Liver (tissue), 9 donors: ENCODE data around the gene LSM4. TPM values are rescaled to one million over a fixed set of nuclear protein-coding genes. Genes with fewer than 3 reads are reported as not detected.

Experiments used
- DNase-seq: peaks from one replicate; pipeline ENCODE4 v3.0.0-alpha.2; 2017; ENCODE audit warnings: low spot score
- H3K27ac ChIP-seq, 2 donors: one replicate each; pipeline ENCODE4 v1.7.0; 2013; ENCODE audit warnings: inconsistent platforms in 2 of 2, low read length in 2 of 2, control low read depth in 1 of 2, low read depth in 1 of 2, mild to moderate bottlenecking in 1 of 2
- H3K27me3 ChIP-seq, 4 donors: one replicate each; pipeline versions ENCODE4 v1.6.1 to v1.7.0; 2013; ENCODE audit warnings: low read length in 3 of 4, inconsistent platforms in 1 of 4, mild to moderate bottlenecking in 1 of 4, moderate library complexity in 1 of 4; ENCODE audit not compliant: control insufficient read depth in 4 of 4, insufficient read depth in 4 of 4
- H3K36me3 ChIP-seq, 4 donors: one replicate each; pipeline versions ENCODE4 v1.6.1 to v1.7.0; 2013; ENCODE audit warnings: low read length in 3 of 4, mild to moderate bottlenecking in 3 of 4, low read depth in 1 of 4, moderate library complexity in 1 of 4; ENCODE audit not compliant: control insufficient read depth in 4 of 4, insufficient read depth in 3 of 4
- H3K4me1 ChIP-seq, 4 donors: one replicate each; pipeline versions ENCODE4 v1.6.1 to v1.7.0; 2013; ENCODE audit warnings: low read length in 3 of 4, mild to moderate bottlenecking in 3 of 4, moderate library complexity in 1 of 4; ENCODE audit not compliant: control insufficient read depth in 4 of 4, insufficient read depth in 4 of 4
- H3K4me3 ChIP-seq, 3 donors: one replicate each; pipeline versions ENCODE4 v1.6.1 to v1.7.0; 2013; ENCODE audit warnings: low read length in 3 of 3, control low read depth in 1 of 3, low read depth in 1 of 3, mild to moderate bottlenecking in 1 of 3
- H3K9ac ChIP-seq, 2 donors: one replicate each; pipeline ENCODE4 v1.7.0; 2013; ENCODE audit warnings: low read length in 2 of 2, mild to moderate bottlenecking in 2 of 2, moderate library complexity in 2 of 2, control low read depth in 1 of 2, low read depth in 1 of 2
- H3K9me3 ChIP-seq, 4 donors: one replicate each; pipeline versions ENCODE4 v1.6.1 to v1.7.0; 2013; ENCODE audit warnings: low read length in 3 of 4; ENCODE audit not compliant: control insufficient read depth in 4 of 4
- ATF3 ChIP-seq: IDR thresholded peaks from 2 replicates; pipeline ENCODE4 v1.6.1; 2016; ENCODE audit warnings: antibody characterized with exemption
- CTCF ChIP-seq: fragments of 150-350 bp; IDR thresholded peaks from 2 replicates; pipeline ENCODE4 v1.5.1; 2017; ENCODE audit warnings: improper control_type of control experiment, low read depth, low read length; ENCODE audit not compliant: missing input control
- EGR1 ChIP-seq, 2 donors: IDR thresholded peaks; 2 replicates each; pipeline ENCODE4 v1.6.1; 2016 to 2018; ENCODE audit warnings: antibody characterized with exemption in 2 of 2, low read depth in 2 of 2
- FOXA1 ChIP-seq: IDR thresholded peaks from 2 replicates; pipeline ENCODE4 v1.6.1; 2016; ENCODE audit warnings: antibody characterized with exemption
- FOXA2 ChIP-seq: IDR thresholded peaks from 2 replicates; pipeline ENCODE4 v1.6.1; 2016; ENCODE audit warnings: antibody characterized with exemption
- GABPA ChIP-seq, 2 donors: IDR thresholded peaks in 1 of 2; conservative IDR thresholded peaks in 1 of 2; 2 replicates each; pipeline ENCODE4 v1.6.1; 2016; ENCODE audit warnings: antibody characterized with exemption in 2 of 2, mild to moderate bottlenecking in 1 of 2, moderate library complexity in 1 of 2
- HNF4A ChIP-seq, 2 donors: conservative IDR thresholded peaks; 2 replicates each; pipeline ENCODE4 v1.6.1; 2016; ENCODE audit warnings: antibody characterized with exemption in 2 of 2, mild to moderate bottlenecking in 2 of 2
- HNF4G ChIP-seq: IDR thresholded peaks from 2 replicates; pipeline ENCODE4 v1.6.1; 2016; ENCODE audit warnings: antibody characterized with exemption
- JUND ChIP-seq, 2 donors: IDR thresholded peaks; 2 replicates each; pipeline ENCODE4 v1.6.1; 2016; ENCODE audit warnings: antibody characterized with exemption in 2 of 2
- MAX ChIP-seq: IDR thresholded peaks from 2 replicates; pipeline ENCODE4 v1.6.1; 2016; ENCODE audit warnings: antibody characterized with exemption
- NR2F2 ChIP-seq: IDR thresholded peaks from 2 replicates; pipeline ENCODE4 v1.6.1; 2016; ENCODE audit warnings: antibody characterized with exemption
- RAD21 ChIP-seq, 2 donors: IDR thresholded peaks; 2 replicates each; pipeline ENCODE4 v1.6.1; 2016; ENCODE audit warnings: antibody characterized with exemption in 2 of 2, mild to moderate bottlenecking in 2 of 2
- REST ChIP-seq: IDR thresholded peaks from 2 replicates; pipeline ENCODE4 v1.6.1; 2016; ENCODE audit warnings: antibody characterized with exemption, mild to moderate bottlenecking
- RXRA ChIP-seq, 2 donors: IDR thresholded peaks; 2 replicates each; pipeline ENCODE4 v1.6.1; 2017 to 2018; ENCODE audit warnings: antibody characterized with exemption in 2 of 2, mild to moderate bottlenecking in 1 of 2
- SP1 ChIP-seq: IDR thresholded peaks from 2 replicates; pipeline ENCODE4 v1.6.1; 2018; ENCODE audit warnings: antibody characterized with exemption, mild to moderate bottlenecking
- TAF1 ChIP-seq: conservative IDR thresholded peaks from 2 replicates; pipeline ENCODE4 v1.6.1; 2016; ENCODE audit warnings: antibody characterized with exemption, mild to moderate bottlenecking
- YY1 ChIP-seq: IDR thresholded peaks from 2 replicates; pipeline ENCODE4 v1.6.1; 2016; ENCODE audit warnings: antibody characterized with exemption, mild to moderate bottlenecking
- ZBTB33 ChIP-seq: IDR thresholded peaks from 2 replicates; pipeline ENCODE4 v1.6.1; 2016; ENCODE audit warnings: antibody characterized with exemption
- WGBS: extraction: QIAGEN DNeasy Blood & Tissue Kit; methylation state at CpG from one replicate; pipeline ENCODE4 v1.1.7; 2013; 5-methylcytosine and 5-hydroxymethylcytosine counted together
- polyA plus RNA-seq, 2 donors: library from polyadenylated mRNA; stranded (reverse) in 1 of 2; unstranded in 1 of 2; fragments of 200-250 nt in 1 of 2; fragments of >200 nt in 1 of 2; fragmentation: Nextera tagmentation in 1 of 2; extraction: Ambion mirVana in 1 of 2; gene quantifications; one replicate each; pipeline versions ENCODE4 v1.2.1 to v1.2.3, GENCODE V29; 2013 to 2015
- total RNA-seq, 2 donors: library from RNA; depleted of rRNA; stranded (reverse); fragments of >200 nt; gene quantifications; one replicate each; pipeline ENCODE4 v1.2.3, GENCODE V29; 2014
- donor health status: healthy.
- donor health status: healthy.
- donor health status: healthy.
- donor health status: healthy.
- donor health status: healthy.

The LSM4 gene
- total and polyA plus RNA-seq, 4 donors = 42.4 to 100 (median 75.1) TPM

GRCh38 chr19:18292462-18292809 is 30.4 kb downstream of the LSM4 start:
- Histone ChIP-seq H3K4me1 (peaks cover 3 to 9% (median 6%) of the 10 kb centered on the region in 4 donors), H3K9ac (peak overlapping the region; percentile 34 to 64), H3K9me3 (no peaks in the 10 kb centered on the region), H3K27ac (peak overlapping the region; percentile 85), H3K36me3 (no peaks in the 10 kb centered on the region), H3K27me3 (no peaks in the 10 kb centered on the region), H3K4me3 (peak overlapping the region in 2 of 3 donors; percentile 35 to 57)
- no peak for DNase-seq
- under 1% methylated on average over 20 of the region's 20 CpGs for WGBS
- TF ChIP-seq FOXA2 (no peak), EGR1 (IDR thresholded peaks at IDR 0.05; ENCODE audit: low read depth in 2 of 2) (peak in 1 of 2 donors; percentile 54)

- peaks cover 3 to 9% (median 6%) of the 10 kb centered on the region in 4 donors for H3K4me1 ChIP-seq
- no peaks in the 10 kb centered on the region for H3K36me3 ChIP-seq
- peak overlapping the region; percentile 85 for H3K27ac ChIP-seq
- peak overlapping the region; percentile 34 to 64 for H3K9ac ChIP-seq
- peak overlapping the region; percentile 3 to 57 (median 35) for H3K4me3 ChIP-seq
- 7% methylated on average over 75 of the region's 75 CpGs for WGBS
- peak in 1 of 2 donors; percentile 15 for TF ChIP-seq HNF4A (conservative IDR thresholded peaks at IDR 0.05)
- no peak for TF ChIP-seq CTCF
- peak; percentile 49 for TF ChIP-seq MAX
- TF ChIP-seq EGR1 (IDR thresholded peaks at IDR 0.05; ENCODE audit: low read depth in 2 of 2) = peak; percentile 20 to 32
- no peak for TF ChIP-seq TAF1
- TF ChIP-seq YY1 = peak; percentile 42
- TF ChIP-seq ZBTB33 = no peak
- no peak for TF ChIP-seq HNF4G
- TF ChIP-seq REST = peak; percentile 53
- TF ChIP-seq NR2F2 = peak; percentile 70
- TF ChIP-seq ATF3 = no peak
- TF ChIP-seq JUND (IDR thresholded peaks at IDR 0.05) = no peak
- TF ChIP-seq SP1 = peak; percentile 69
- peak in 1 of 2 donors; percentile 35 for TF ChIP-seq GABPA (IDR thresholded peaks at IDR 0.05 in 1 of 2, conservative IDR thresholded peaks at IDR 0.05 in 1 of 2)
- peak; percentile 73 to 75 for TF ChIP-seq RXRA (IDR thresholded peaks at IDR 0.05)
- TF ChIP-seq RAD21 (IDR thresholded peaks at IDR 0.05) = peak in 1 of 2 donors; percentile 5
- no peak for TF ChIP-seq FOXA2
- TF ChIP-seq FOXA1 = no peak
- H3K9me3 ChIP-seq = no peaks in the 10 kb centered on the region
- no peaks in the 10 kb centered on the region for H3K27me3 ChIP-seq
- peak; percentile 72 for DNase-seq
Measured at GRCh38 chr19:18291590-18292461, 31.1 kb downstream of the LSM4 start.
